Body of pancreas (tissue), 4 donors: ENCODE results near the gene BRIP1. TPM values are rescaled to one million over a fixed set of nuclear protein-coding genes. Genes with fewer than 3 reads are reported as not detected.

Experiments used
- ATAC-seq: fragments of 150-250 bp; one replicate; pipeline ENCODE4 v1.9.1; 2016
- DNase-seq, 4 donors: peaks; one replicate each; pipeline ENCODE4 v3.0.0-alpha.2; 2019
- H3K27ac ChIP-seq, 4 donors: fragments of 200-600 bp; sonication (generic); 1 replicate in 3 of 4; 2 replicates in 1 of 4; pipeline versions ENCODE4 v1.5.1 to v1.6.1; 2016 to 2019; ENCODE audit warnings: mild to moderate bottlenecking in 1 of 4, mixed read lengths in 1 of 4, moderate library complexity in 1 of 4
- H3K27me3 ChIP-seq, 2 donors: fragments of 200-600 bp; sonication (generic); one replicate each; pipeline ENCODE4 v1.6.0; 2016; ENCODE audit warnings: mild to moderate bottlenecking in 1 of 2
- H3K36me3 ChIP-seq, 2 donors: fragments of 200-600 bp; sonication (generic); replicated peaks in 1 of 2; 2 replicates each; pipeline ENCODE4 v1.5.1; 2016; ENCODE audit warnings: low read depth in 2 of 2; ENCODE audit not compliant: insufficient read depth in 1 of 2
- H3K4me1 ChIP-seq: fragments of 200-600 bp; sonication (generic); one replicate; pipeline ENCODE4 v1.6.0; 2016
- H3K4me3 ChIP-seq, 2 donors: fragments of 200-600 bp; sonication (generic); 1 replicate in 1 of 2; 2 replicates in 1 of 2; pipeline ENCODE4 v1.5.1; 2016 to 2019
- H3K9me3 ChIP-seq, 3 donors: fragments of 200-600 bp; sonication (generic); 1 replicate in 2 of 3; 2 replicates in 1 of 3; pipeline ENCODE4 v1.5.1; 2016
- POLR2A ChIP-seq, 3 donors: fragments of 450-650 bp; IDR thresholded peaks; one replicate each; pipeline ENCODE4 v1.6.1; 2016; ENCODE audit warnings: antibody characterized with exemption in 3 of 3, mild to moderate bottlenecking in 2 of 3
- WGBS, 2 donors: methylation state at CpG; one replicate each; pipeline ENCODE4 v1.1.5; 2017; 5-methylcytosine and 5-hydroxymethylcytosine counted together
- intact Hi-C: fragments of 100-400 bp; cut with DNase I; formaldehyde crosslinking; loops from one replicate; pipeline ENCODE4 v1.15.1; 2023
- total RNA-seq, 2 donors: library from RNA; depleted of rRNA; stranded (reverse); fragments of >200 nt; gene quantifications; one replicate each; pipeline ENCODE4 v1.1.0, GENCODE V29; 2016
- TF ChIP-seq, protein P1 (sequence below), 7 experiments: fragments of 450-650 bp in 4 of 7; fragments of 200-600 bp in 3 of 7; sonication (generic) in 3 of 7; IDR thresholded peaks; one replicate each; pipeline ENCODE4 v1.5.1; 2016 to 2019; ENCODE audit warnings: antibody characterized with exemption in 7 of 7

BRIP1 gene
- total RNA-seq, 2 donors from 2014 or later = under 0.01 to 0.33 TPM

GRCh38 chr17:61793565-61793964, 69.8 kb downstream of the BRIP1 start:
- ATAC-seq = no peak
- Histone ChIP-seq H3K4me1 (no peaks in the 10 kb centered on the region), H3K36me3 (no peaks in the 10 kb centered on the region), H3K27ac (no peak overlapping the region), H3K4me3 (no peak overlapping the region), H3K9me3 (no peaks in the 10 kb centered on the region), H3K27me3 (no peaks in the 10 kb centered on the region)
- intact Hi-C loops = no loop called here
- TF ChIP-seq, protein P1, sequence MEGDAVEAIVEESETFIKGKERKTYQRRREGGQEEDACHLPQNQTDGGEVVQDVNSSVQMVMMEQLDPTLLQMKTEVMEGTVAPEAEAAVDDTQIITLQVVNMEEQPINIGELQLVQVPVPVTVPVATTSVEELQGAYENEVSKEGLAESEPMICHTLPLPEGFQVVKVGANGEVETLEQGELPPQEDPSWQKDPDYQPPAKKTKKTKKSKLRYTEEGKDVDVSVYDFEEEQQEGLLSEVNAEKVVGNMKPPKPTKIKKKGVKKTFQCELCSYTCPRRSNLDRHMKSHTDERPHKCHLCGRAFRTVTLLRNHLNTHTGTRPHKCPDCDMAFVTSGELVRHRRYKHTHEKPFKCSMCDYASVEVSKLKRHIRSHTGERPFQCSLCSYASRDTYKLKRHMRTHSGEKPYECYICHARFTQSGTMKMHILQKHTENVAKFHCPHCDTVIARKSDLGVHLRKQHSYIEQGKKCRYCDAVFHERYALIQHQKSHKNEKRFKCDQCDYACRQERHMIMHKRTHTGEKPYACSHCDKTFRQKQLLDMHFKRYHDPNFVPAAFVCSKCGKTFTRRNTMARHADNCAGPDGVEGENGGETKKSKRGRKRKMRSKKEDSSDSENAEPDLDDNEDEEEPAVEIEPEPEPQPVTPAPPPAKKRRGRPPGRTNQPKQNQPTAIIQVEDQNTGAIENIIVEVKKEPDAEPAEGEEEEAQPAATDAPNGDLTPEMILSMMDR (IDR thresholded peaks at IDR 0.05) = no peak
- TF ChIP-seq POLR2A (IDR thresholded peaks at IDR 0.05) = no peak
- no peak for DNase-seq
- WGBS, 2 donors = 90 to 93% methylated on average over 3 of the region's 3 CpGs

GRCh38 chr17:61789872-61790271, 73.5 kb downstream of the BRIP1 start:
- intact Hi-C loops = no loop called here
- H3K9me3 ChIP-seq = no peaks in the 10 kb centered on the region
- H3K36me3 ChIP-seq = no peaks in the 10 kb centered on the region
- DNase-seq = no peak
- ATAC-seq = no peak
- TF ChIP-seq, protein P1 (IDR thresholded peaks at IDR 0.05) = no peak
- no peak for TF ChIP-seq POLR2A (IDR thresholded peaks at IDR 0.05)
- no peak overlapping the region for H3K27ac ChIP-seq
- no peaks in the 10 kb centered on the region for H3K4me1 ChIP-seq
- H3K27me3 ChIP-seq = no peaks in the 10 kb centered on the region
- no peak overlapping the region for H3K4me3 ChIP-seq

DNA sequence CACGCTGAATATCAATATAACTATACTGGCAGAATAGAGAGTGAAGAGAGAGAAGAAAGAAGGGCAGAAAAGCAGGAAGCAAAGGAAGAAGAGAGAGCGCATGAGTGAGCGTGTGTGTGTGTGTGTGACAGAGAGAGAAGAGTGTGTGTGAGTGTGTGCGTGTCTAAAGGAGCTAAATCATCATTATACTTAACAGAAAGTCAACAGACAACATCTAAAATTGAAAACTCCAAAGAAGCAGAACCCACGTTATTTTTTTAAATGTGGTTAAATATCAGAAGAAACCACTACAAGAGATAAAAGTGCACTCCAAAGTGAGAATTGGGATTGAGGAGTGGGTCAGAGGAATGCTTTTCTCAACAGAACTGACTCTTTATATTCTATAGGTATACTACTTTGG, 77.2 kb downstream of the BRIP1 start:
- H3K4me3 ChIP-seq = no peak overlapping the region
- TF ChIP-seq POLR2A (IDR thresholded peaks at IDR 0.05) = no peak
- TF ChIP-seq, protein P1 (IDR thresholded peaks at IDR 0.05) = no peak
- 86 to 88% methylated on average over 5 of the region's 5 CpGs for WGBS, 2 donors
- H3K4me1 ChIP-seq = no peaks in the 10 kb centered on the region
- H3K27ac ChIP-seq = no peak overlapping the region
- no peaks in the 10 kb centered on the region for H3K27me3 ChIP-seq
- DNase-seq (no peak), ATAC-seq (no peak)
- intact Hi-C loops = no loop called here
- no peaks in the 10 kb centered on the region for H3K36me3 ChIP-seq
- no peaks in the 10 kb centered on the region for H3K9me3 ChIP-seq

GRCh38 chr17:61784510-61784909, 78.8 kb downstream of the BRIP1 start:
- Histone ChIP-seq H3K27ac (no peak overlapping the region), H3K9me3 (no peaks in the 10 kb centered on the region), H3K27me3 (no peaks in the 10 kb centered on the region), H3K36me3 (no peaks in the 10 kb centered on the region), H3K4me3 (no peak overlapping the region), H3K4me1 (no peaks in the 10 kb centered on the region)
- 84 to 91% methylated on average over 4 of the region's 4 CpGs for WGBS, 2 donors
- intact Hi-C loops = no loop called here
- ATAC-seq (no peak), DNase-seq (no peak)
- TF ChIP-seq, protein P1 (IDR thresholded peaks at IDR 0.05) = no peak
- no peak for TF ChIP-seq POLR2A (IDR thresholded peaks at IDR 0.05)

- no peak for DNase-seq
- TF ChIP-seq POLR2A (IDR thresholded peaks at IDR 0.05) = no peak
- TF ChIP-seq, protein P1 (IDR thresholded peaks at IDR 0.05) = no peak
- intact Hi-C loops = no loop called here
- H3K27me3 ChIP-seq = no peaks in the 10 kb centered on the region
- H3K4me3 ChIP-seq = no peak overlapping the region
- H3K36me3 ChIP-seq = no peaks in the 10 kb centered on the region
- no peak for ATAC-seq
- H3K9me3 ChIP-seq = no peaks in the 10 kb centered on the region
- H3K27ac ChIP-seq = no peak overlapping the region
- H3K4me1 ChIP-seq = no peaks in the 10 kb centered on the region
Observed at GRCh38 chr17:61783556-61784304, 79.6 kb downstream of the BRIP1 start.
